DMS79 (cell line): ENCODE measurements around the gene CNTFR.
A peak's percentile ranks its signal among the peaks of the same experiment; 100 is the strongest.

Experiments used
- DNase-seq: peaks from one replicate; lab custom pipeline; 2025; lab: John Stamatoyannopoulos, UW

The CNTFR gene

DNA sequence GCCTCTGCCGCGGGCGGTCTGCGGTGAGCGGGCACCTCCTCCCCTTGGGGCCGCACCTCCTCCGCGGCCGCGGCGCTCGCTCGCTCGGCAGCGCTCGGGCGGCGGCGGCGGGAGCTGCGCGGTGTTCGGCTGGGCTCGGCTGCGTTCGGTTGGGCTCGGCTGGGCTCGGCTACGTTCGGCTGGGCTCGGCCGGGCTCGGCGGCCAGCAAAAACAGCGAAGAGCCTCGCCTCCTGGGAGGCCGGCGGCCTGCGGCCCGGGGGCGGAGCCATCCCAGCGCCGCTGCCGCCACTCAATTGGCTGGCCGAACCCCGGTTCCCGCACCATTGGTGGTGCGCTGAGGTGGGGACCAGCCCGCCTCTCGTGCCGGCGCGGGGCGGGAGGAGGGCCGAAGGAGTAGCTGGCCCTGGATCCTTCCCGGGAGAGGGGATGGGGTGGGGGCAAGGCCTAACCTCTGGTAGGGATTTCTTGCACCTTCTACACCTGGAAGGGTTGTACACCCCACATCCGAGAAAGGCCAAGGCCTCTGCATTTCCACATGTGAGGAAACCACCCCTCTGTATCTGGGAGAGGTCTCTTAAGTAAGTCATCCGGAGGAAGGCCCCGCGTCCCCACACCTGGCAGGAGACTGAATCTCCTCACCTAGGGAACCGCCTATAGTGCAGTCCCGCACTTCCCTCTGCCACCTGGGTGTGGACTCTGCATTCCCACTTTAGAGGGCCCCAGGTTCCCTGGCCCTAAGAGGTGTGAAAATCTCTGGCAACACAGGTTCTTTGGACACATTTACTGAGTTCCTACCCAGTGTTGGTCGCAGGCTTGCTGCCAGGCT is 66.3 kb downstream of the CNTFR start, which contains the start of gene ENHO:
Gene ENHO, minus strand, starts transcription at position 20 of the 827 bp plus-strand sequence. CDS start 1,295 bp downstream, outside the sequence.
- DNase-seq, result peak; percentile 79

DNA sequence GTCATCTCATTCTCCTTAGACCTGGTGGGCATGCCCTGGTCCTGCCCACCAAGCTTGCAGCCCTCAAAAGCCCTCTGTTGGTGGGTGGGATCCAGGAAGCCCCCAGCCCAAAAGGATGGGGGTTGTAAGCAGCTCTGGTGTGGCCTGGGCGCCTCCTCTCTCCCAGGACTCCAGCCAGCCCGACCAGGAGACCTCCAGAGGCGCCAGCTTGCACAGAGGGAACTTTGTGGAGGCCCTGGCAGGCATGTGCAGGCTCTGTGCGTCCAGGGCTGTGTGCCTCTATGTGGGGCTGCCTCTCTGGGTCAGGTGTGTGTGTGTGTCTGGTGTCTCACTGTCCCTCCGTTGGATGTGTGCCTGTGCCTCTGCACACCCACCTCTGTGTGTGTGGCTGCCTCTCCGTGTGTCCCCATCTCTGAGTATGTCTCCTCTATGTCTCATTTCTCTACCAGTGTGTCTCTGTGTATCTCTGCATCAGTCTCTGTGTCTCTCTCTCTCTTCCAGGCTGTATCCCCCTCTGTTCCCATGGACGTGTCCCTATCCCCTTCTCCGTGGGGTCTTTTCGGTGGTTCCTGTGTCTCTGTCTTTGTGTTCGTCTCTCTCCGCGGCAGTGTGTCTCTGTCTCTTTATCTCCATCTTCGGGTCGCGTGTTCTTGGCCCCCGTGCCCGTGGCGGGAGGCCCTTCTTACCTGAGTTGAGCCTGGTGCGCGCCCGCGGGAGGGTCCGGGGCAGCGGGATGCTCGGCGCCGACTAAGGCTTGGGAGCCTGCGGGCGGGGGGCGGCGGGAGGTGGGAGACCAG is 67.2 kb downstream of the CNTFR start:
- DNase-seq, result no peak

DNA sequence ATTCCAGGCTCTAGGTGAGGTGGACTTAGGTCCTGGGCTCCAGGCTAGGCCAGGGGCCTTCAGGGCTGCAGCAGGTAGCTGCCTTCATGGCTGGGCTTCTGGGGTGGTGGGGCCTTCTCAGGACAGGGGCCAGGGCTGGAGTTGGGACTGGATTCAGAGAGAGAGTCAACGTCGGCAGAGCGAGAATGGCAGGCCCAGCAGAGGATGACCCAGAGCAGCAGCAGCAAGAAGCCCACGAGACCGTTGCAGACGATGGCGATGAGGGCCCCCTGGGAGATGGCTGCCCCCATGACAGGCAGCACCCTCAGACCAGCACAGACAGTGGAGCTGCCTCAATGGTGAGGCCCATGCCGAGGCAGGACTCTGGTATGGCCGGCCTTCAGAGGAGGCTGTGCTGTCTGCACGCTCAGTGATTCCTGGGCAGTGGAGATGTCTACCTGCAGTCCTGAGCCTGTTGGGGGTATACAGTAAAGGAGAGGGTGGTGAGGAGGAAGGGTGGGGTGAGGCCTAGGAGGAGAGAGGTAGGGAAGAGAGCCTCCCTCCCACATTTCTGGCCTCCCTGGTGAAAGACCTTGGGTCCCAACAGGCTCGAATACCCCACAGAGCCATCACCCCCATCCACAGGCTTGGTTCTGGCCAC is 68.0 kb downstream of the CNTFR start:
- no peak for DNase-seq

DNA sequence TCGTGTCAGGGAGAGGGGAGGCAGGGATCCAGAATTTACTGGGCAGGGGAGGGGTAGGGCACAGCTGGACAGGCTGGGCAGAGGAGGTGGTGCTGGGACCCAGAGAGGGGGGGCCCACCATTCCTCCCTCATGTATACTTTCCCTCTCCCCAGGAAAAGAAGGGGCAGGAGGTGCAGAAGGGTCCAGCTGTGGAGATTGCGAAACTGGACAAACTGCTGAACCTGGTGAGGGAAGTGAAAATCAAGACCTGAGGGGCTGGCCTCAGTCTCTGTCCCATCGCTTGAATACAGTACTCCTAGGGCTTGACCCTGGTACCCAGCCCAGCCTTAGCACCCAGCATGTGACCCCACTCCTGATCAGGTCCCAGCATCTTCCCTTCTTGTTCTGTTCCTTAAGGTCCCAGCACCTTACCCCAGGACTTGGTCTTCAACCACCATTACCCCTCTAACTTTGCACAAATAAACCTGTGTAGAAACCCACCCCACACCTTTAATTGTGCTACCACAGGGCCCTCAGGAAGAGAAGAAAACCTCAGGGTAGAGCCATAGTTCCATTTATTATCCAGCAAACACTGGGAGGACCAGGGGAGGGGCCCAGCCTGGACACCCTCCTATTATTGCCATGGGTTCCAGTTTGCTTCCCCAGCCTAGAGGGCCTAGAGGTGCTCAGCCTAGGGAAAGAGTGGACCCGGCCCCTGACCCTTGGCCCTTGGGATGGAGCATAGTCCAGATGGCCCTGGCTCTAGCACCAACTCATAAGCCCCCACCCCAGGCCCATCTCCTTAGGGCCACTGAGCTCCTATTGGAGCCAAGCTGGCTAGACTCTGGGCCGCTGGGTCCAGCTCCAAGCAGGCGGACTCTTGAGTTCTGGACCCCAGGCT is 68.8 kb downstream of the CNTFR start:
- no peak for DNase-seq

DNA sequence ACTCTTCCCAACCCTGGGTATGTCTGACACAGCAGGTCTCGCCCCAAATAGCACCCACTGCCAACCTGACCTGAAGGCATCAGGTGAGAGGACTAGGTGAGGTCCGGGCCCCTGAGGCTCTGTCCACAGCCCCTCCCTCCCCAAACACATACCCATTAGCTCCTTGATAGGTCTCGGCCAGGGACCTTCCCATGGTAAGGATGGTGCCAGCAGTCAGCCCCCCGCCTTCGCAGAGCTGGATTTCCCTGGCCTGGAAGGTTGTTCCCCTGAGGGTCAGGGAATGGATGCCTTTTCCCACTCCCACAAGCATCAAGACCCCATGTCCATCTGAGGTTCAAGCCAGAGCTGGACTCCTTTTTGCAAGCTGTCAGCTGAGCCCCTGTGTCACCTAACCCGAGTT is 69.4 kb downstream of the CNTFR start:
- DNase-seq, result no peak

DNA sequence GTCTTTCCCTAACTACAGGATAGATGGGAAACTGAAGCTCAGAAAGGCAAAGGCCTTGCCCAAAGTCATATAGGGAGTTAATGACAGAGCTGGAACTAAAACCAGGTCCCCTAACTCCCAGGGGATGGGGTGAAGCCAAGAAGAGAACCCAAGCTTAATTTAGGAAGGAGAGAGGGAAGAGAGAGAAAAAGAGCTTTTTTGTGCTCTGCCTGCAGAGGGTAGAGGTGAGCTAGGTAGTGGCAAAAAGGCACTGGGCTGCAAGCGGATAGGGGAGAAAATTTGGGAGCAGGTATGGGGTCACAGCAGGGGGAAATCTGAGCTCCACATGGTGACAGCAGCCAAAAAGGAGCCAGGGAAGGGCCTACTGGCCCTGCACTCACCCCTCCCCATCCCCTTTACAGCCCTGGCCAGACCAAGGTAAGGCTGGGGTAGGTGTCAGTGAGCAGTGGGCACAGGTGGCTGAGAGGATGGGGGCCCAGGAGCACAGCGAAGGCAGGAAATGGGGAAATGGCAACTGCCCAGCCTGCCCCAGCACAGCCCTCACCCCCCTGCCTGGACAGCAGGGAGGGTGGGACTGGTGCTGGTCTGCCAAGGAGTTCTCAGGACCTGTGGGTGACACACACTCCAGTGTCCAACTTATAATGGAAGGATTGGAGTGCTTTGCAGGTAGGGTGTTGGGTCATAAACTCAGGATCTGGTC is 70.1 kb downstream of the CNTFR start:
- no peak for DNase-seq

DNA sequence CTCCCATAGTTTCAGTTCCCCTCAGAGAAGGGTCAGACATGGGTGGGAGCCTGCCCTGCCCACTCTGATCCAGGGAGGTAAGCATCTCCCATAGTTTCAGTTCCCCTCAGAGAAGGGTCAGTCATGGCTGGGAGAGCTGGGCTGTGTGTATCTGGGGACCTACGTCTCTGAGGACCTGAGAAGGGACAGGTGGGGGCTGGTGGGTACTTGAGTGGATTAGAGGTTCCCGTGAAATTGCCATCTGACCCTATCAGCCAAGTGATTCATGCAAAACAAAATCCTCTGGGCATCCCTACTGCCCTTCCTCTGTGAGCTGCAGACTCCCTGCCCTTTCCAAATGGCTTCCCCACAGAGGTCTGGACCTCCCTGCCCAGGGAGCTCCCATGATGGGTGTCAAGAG is 70.6 kb downstream of the CNTFR start:
- DNase-seq, result no peak

DNA sequence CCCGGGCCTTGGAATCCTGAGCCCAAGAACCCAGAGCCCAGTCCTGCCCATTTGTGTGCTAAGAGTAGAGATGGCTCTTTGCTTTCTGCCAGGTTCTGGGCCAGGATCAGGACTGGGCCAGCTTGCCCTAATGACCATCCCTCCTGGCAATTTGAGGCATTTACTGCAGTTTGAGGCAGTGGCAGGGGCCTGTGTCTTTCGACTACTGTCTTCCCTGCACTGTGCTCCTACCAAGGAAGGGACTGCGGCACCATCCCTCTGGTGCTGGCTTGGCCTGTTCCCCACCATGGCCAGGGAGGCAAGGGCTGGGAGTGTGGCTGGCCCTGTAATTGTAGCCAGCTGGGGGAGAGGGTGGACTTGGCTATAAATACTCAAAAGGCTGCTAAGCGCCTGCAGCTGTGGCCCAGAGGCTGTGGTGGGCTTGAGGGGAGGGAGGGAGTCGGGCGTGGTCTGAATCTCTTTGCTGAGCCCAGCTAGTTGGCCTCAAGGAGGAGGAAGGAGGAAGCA is 71.4 kb downstream of the CNTFR start:
- DNase-seq, result no peak

DNA sequence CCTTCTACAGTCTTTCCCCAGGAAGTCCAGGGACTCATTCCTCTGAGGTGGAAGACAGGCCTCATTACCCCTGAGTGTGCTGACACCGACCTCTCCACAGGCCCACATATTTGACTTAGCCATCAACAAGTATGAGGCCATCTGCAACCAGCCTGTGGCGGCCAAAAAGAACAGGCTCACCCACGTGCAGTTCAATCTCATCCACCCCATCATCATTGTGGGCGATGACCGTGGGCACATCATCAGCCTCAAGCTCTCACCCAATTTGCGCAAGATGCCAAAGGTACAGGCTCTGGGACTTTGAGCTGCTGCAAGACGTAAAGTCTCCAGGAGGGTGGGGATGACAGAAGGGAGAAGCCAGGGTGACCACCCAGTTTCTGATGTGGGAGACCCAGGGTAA is 72.3 kb downstream of the CNTFR start:
- no peak for DNase-seq

DNA sequence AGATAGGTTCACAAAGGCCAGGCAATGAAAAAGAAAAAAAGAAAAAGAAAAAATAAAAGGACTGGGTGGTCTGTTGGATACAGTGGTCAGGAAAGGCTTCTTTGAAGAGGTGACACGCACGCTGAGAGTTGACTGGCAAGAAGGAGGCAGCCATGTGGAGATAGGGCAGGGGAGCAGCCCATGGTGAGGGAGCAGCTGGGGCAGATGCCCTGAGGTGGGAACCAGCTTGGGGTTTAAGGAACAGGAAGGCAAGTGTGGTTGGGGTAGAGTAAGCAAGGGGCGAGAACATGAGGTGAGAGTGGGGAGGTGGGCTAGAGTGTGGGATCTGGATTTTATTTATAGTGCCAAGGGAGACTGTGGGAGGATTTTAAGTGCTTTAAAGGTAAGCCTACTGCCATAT is 73.6 kb downstream of the CNTFR start:
- no peak for DNase-seq

DNA sequence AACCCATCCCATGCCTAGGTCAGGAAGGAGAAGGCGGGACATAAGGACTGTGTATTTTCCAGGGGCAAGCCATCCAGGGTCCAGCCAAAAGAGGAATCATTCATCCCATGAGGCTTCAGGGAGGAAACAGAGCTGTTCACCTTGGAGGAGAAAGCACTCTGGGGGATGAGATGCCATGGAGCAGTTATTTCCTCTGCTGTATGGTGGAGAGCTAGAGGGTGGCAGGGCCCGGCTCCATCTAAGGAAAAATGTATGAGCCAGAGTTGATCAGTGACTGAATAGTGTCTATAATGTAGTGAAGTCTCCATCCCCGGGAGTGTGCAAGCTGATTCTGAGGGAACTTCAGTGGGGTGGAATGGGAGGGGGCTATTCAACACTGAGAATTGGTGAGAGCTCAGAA is 74.7 kb downstream of the CNTFR start:
- DNase-seq, result no peak

DNA sequence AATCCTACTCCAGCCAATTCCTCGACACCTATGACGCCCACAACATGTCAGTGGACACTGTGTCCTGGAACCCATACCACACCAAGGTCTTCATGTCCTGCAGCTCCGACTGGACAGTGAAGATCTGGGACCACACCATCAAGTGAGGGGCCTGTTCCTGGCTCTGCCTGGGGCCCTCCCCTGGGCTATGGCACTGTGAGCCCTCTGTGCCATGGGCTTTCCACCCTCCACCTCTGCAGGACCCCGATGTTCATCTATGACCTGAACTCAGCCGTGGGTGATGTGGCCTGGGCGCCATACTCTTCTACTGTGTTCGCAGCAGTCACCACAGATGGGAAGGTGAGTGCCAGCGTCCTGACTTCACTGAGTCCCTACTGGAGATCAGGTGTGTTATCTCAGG is 75.1 kb downstream of the CNTFR start:
- DNase-seq, result no peak

DNA sequence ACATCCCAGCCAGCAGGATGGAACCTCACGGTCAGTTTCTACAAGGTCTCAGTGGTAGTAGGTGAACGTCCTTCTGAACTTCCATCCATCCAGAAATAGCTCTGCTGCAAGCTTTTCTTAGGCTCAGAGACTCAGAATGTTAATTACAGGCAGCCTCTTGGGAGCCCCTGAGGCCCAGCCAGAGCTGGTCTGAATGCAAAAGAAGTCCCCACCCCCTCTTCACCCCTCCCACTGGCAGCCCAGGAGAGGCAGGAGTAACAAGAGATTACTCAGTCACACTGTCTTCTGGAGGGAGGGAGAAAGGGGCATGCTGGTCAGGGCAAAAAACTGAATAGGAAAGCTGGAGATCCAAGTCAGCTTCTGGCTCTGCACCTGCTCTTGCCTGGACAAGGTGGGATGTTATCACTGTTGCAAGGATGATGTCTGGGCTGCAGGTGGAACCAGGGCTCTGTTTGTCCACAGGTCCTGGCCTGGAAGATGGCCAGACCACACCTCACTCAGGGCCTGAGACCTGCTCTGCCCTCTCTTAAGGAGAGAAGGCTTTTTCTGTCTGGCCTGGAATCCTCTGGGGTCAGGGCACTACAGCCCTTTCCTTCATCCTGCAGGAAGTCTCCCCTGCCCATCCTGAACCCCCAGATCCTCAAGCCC is 75.8 kb downstream of the CNTFR start:
- peak; percentile 39 for DNase-seq

DNA sequence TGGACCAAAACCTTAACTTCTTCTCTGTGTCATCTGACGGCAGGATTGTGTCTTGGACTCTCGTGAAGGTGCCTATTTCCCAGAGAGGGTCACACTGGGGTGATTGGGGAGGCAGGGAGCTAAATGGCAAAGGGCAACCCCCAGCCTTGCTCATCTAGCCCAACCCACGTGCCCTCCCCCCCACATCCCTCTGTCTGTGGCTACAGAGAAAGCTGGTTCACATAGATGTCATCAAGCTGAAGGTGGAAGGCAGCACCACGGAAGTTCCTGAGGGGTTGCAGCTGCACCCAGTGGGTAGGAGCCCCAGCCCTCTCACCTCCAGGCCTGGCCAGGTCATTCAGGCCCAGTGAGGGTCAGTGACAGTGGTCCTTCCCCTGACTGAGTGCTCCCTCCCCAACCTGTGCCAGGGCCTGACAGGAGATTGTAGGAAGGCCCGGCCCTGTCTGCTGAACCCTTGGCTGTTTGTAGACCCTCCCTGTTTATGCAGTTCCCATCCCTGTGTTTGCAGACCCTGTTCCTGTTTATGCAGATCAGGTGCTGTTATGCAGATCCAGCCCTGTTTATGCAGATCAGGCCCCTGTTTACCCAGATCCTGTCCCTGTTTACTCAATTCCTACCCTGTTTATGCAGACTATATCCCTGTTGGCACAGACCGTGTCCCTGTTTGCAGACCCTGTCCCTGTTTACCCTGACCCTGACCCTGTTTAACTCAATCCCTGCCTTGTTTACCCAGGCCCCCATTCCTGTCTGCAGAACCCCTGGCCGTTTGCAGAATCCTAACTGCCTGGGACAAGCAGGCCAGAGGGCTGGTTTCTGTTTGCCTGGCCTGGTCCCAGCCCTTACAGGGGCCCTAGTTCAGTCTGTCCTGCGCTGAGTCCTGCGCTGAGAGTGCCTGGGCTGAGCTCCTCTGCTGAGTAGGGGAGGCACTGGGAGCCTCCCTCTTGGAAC is 77.1 kb downstream of the CNTFR start:
- no peak for DNase-seq

DNA sequence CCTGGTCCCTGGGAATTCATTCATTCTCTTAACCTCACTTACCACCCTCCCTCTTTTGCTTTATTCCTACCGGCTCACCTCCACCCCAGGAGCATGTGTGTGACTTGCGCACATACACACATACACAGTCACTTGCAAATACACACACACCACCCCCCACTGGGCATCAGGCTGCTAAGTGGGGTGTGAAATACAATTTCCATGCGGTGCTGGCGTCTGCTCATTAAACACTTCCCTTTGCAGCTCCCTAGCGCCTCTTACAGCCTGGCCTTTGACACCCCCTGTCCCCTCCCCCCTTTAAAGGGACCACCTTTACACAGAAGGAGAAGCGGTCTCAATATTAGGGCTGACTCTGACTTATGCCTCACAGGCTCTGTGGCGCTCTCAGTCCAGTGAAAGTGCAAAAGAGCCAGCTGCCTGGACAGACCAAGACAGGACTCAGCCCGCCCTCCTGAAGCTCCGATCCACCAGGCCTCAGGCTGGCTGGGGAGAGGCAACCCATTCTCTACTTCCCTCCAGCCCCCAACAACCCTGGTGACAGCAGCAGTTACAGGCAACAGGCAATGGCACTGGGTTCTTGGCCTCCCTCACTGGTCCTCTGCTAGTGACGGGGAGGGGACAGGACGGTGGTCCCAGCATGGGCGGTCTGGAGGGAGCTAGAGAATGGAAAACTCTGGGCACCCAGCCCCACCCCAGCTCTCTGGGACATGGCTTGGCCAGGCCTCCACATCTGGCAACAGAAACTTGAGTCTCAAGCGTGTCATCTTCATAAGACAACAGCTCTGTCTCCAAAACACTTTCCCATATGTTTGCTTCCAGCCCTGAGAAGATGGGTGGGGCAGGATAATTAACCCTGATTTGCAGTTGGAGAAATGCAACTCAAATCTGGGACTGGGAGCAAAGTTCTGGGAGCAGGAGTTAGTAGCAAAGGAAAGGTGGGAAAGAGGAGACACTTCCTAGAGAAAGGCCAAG is 78.7 kb downstream of the CNTFR start:
- no peak for DNase-seq

DNA sequence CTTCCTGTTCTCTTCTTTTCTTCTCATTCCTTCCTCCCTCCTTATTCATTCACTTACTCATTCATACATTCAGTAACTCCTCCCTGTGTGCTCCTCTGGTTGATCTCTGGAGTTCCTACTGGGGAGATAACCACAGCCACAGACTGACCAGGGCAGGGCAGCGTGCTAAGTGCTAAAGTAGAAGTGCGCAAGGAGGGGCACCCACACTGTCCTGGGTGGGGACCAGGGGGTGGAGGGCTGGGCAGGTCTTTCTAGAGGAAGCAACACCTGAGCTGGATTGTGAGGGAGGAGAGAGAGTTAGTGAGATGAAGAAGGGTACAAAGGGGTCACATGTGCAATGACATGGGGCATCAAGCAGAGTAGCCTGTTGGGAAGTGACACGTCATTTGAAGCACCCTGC is 80.6 kb downstream of the CNTFR start:
- DNase-seq, result no peak

DNA sequence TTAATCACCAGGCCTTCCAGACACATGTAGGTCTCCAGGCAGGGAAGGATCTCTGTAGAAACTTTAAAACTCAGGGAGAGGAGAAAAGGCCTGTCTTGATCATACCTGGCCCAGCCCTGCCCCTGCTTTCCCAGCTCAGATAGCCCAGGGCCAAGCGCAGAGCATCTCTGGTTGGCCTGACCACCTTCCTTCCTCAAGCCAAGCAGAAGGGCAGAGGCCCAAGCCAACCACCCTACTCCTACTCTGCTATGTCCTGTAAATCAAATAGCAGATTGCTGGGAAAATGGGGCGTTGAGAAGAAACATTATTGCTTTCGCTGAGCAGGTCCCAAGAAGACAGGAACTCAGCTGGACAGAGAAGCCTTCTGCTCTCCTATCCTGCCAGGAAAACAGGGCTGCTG is 81.1 kb downstream of the CNTFR start:
- no peak for DNase-seq

DNA sequence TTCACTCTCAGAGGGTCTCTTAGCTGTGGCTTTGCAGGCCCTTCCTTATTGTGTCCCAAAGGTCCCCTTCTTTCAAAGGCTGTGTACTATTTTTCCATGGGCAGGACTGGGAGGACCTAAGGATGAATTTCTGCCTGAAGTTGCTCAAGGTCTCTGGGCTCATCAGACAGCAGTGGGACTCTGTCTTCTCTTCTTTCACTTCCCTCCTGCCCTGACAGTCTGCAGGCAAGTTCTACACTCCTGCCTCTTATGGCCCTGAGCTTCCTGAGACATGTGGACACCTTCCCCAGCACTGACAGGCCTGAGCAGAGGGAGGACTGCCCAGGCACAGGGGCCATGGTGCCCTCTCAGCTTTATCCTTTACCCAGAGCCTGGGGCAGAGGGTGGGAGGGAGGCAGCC is 81.6 kb downstream of the CNTFR start:
- no peak for DNase-seq
